GM19468 (cell line): ENCODE measurements around the gene ADH7.
"Not testable (repeated sequence)": the region's sequence is repeated elsewhere in the genome, so short reads cannot be mapped to it uniquely, and the experiment has no call there.

Experiments used
- ATAC-seq: cut with Tn5 transposase; IDR thresholded peaks from one replicate; pipeline ENCODE4 v1.9.1; 2021; ENCODE audit warnings: mild to moderate bottlenecking, moderate library complexity, moderate number of reproducible peaks; ENCODE audit not compliant: unreplicated experiment; ENCODE audit errors: extremely low read depth

Gene ADH7

GRCh38 chr4:99383399-99383798 is 51.7 kb downstream of the ADH7 start:
- ATAC-seq: no peak

- no peak for ATAC-seq
Observed at GRCh38 chr4:99382745-99383360, 52.3 kb downstream of the ADH7 start.

GRCh38 chr4:99381588-99382175 is 53.5 kb downstream of the ADH7 start:
- ATAC-seq: no peak

GRCh38 chr4:99379571-99379970 is 55.6 kb downstream of the ADH7 start:
- ATAC-seq: no peak

GRCh38 chr4:99378876-99379275 is 56.3 kb downstream of the ADH7 start:
- no peak for ATAC-seq

GRCh38 chr4:99377341-99377740 is 57.8 kb downstream of the ADH7 start:
- not testable (repeated sequence) for ATAC-seq

- ATAC-seq: not testable (repeated sequence)
Observed at GRCh38 chr4:99372464-99372863, 62.7 kb downstream of the ADH7 start.

- not testable (repeated sequence) for ATAC-seq
Observed at GRCh38 chr4:99367817-99368216, 67.3 kb downstream of the ADH7 start.

GRCh38 chr4:99366491-99366890 is 68.7 kb downstream of the ADH7 start:
- no peak for ATAC-seq

GRCh38 chr4:99362768-99363167 is 72.4 kb downstream of the ADH7 start:
- no peak for ATAC-seq
